K562 (cell line): Measurements from ENCODE around the gene CABP4. TPM values are rescaled to one million over a fixed set of nuclear protein-coding genes. Genes with fewer than 3 reads are reported as not detected.

Experiments used
- ATF6 ChIP-seq: sonication (generic); formaldehyde crosslinking; IDR thresholded peaks from 2 replicates; pipeline ENCODE4 v1.4.0; 2020; ENCODE audit warnings: mild to moderate bottlenecking, missing genetic modification reagents
- CHD7 ChIP-seq: fragments of 200-600 bp; sonication (generic); IDR thresholded peaks from one replicate; pipeline ENCODE4 v1.6.1; 2012; ENCODE audit warnings: mild to moderate bottlenecking, low read depth, low read length, inconsistent platforms
- CREB5 ChIP-seq: fragments of 250-450 bp; sonication (Bioruptor Pico); IDR thresholded peaks from 2 replicates; pipeline ENCODE4 v1.5.0; 2020; ENCODE audit warnings: mild to moderate bottlenecking
- GABPA ChIP-seq: fragments of 200-800 bp; sonication (Bioruptor generic); conservative IDR thresholded peaks from 2 replicates; pipeline ENCODE4 v1.6.1; 2016; ENCODE audit warnings: low read depth, missing genetic modification characterization, missing compliant biosample characterization
- HOXB6 ChIP-seq: fragments of 250-450 bp; sonication (Bioruptor Pico); IDR thresholded peaks from 2 replicates; pipeline ENCODE4 v1.5.1; 2022; ENCODE audit warnings: mild to moderate bottlenecking, borderline replicate concordance
- NFIX ChIP-seq: fragments of 250-450 bp; sonication (Bioruptor Pico); IDR thresholded peaks from 2 replicates; pipeline ENCODE4 v1.4.0; 2020; ENCODE audit warnings: low read depth, mild to moderate bottlenecking, moderate library complexity
- ZNF239 ChIP-seq: fragments of 250-450 bp; sonication (Bioruptor Pico); IDR thresholded peaks from 2 replicates; pipeline ENCODE4 v1.4.0; 2020; ENCODE audit warnings: mild to moderate bottlenecking
- ZNF347 ChIP-seq: fragments of 450-650 bp; formaldehyde crosslinking; IDR thresholded peaks from 2 replicates; pipeline ENCODE4 v1.4.0; 2020; ENCODE audit warnings: low read depth, mild to moderate bottlenecking, moderate library complexity
- polyA plus RNA-seq, 8 experiments: library from polyadenylated mRNA; depleted of rRNA in 4 of 8; stranded (reverse) in 5 of 8; unstranded in 3 of 8; fragments of >200 nt; fragmentation: Nextera tagmentation in 2 of 8; fragmentation: Illumina TruSeq in 1 of 8; extraction: Ambion mirVana in 2 of 8; extraction: Trizol in 1 of 8; gene quantifications; 2 replicates each; pipeline versions ENCODE4 v1.2.1 to v1.2.3, GENCODE V29; 2011 to 2014; ENCODE audit warnings: inconsistent platforms in 1 of 8, missing spikeins in 1 of 8
- total RNA-seq, 7 experiments: library from RNA; depleted of rRNA in 6 of 7; stranded (reverse); fragments of >200 nt in 6 of 7; fragmentation: Illumina TruSeq in 2 of 7; extraction: Trizol in 2 of 7; gene quantifications; 2 replicates each; pipeline versions ENCODE4 v1.2.1 to v1.2.3, GENCODE V29; 2011 to 2021; ENCODE audit warnings: low replicate concordance in 1 of 7

The CABP4 gene
- total and polyA plus RNA-seq, 9 of the 15 experiments (the other 6 are each of a cell fraction or from before 2014, with no cell fraction given): 0.11 TPM; not detected in 8

GRCh38 chr11:67500831-67501715 is 45.9 kb downstream of the CABP4 start (continued):
- TF ChIP-seq ATF6 (CRISPR knock-in tag): no peak
- TF ChIP-seq HOXB6 (CRISPR knock-in tag): no peak
- no peak for TF ChIP-seq CHD7
- peak; percentile 30; the same call in 1 of the 2 replicates for TF ChIP-seq NFIX
- TF ChIP-seq ZNF239 (CRISPR knock-in tag): no peak
- TF ChIP-seq CREB5 (CRISPR knock-in tag): no peak
- TF ChIP-seq GABPA: no peak
- no peak for TF ChIP-seq ZNF347
